Activated CD4-positive, alpha-beta T cell treated with anti-CD3 and anti-CD28 coated beads, Interleukin-2, amount 50 U/mL, for 4 hours (primary cell): ENCODE data around the gene TAS2R1.
"Not testable (repeated sequence)": the region's sequence is repeated elsewhere in the genome, so short reads cannot be mapped to it uniquely, and the experiment has no call there.

Source experiments
- DNase-seq, 2 experiments: peaks; one replicate each; pipeline ENCODE4 v3.0.0-alpha.2; 2020

Gene TAS2R1

DNA sequence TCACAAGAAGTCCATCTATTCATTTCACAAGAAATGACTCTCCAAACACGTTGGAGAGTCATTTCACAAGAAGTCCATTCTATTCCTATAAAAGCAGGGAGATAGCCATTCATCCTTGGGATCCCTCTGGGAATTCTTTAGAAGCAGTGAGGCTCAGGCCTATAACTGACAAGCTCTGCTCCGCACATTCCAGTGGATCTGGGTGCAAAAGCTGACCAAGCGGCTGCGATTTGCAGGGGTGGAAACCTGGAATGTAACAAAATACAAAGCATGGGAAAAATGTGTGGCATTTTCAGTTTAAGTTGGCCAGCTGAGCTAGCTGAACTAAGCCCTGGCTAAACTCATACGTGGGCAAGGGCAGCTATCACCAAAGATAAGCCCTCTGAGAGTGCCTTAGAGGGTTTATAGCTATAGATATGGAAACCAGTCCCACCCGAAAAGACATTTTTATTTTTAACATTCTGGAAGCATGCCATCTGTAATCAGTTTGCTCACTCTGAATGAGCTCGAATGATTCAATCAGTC is 8.7 kb downstream of the TAS2R1 start:
- no peak for DNase-seq

DNA sequence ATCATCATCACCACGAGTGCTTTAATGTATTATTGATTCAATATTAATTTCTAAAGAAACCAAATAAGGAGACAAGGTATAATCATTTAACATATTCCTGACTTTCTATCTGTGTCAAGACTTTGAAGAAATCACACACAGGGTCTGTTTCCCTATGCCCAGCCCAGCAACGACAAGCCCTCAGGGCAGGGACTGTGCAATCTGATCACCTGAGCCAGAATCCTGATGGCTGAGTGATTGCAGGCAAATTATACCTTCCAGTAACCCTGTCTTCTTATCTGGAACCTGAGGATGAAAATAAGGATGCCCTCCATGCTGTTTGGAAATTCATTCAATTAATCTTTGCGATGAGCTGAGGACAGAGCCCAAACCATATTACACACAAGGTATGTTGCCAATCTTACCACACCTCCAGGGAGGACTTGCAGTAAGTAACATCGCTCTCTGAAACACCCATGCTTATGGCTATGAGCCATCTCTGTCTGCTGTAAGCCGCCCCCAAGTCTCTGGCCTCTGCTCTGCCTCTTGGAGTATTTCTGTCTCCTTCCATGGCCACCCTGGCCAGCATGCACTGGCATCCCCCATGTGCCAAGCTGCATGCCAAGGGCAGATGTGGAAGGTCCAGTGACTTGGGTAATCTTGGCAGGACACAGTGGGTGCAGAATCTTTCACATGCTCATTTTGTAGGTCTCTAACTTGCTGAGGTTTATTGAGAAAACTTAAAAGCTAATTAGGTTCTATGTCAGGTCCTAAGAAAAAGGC is 10.6 kb downstream of the TAS2R1 start:
- DNase-seq, result no peak

DNA sequence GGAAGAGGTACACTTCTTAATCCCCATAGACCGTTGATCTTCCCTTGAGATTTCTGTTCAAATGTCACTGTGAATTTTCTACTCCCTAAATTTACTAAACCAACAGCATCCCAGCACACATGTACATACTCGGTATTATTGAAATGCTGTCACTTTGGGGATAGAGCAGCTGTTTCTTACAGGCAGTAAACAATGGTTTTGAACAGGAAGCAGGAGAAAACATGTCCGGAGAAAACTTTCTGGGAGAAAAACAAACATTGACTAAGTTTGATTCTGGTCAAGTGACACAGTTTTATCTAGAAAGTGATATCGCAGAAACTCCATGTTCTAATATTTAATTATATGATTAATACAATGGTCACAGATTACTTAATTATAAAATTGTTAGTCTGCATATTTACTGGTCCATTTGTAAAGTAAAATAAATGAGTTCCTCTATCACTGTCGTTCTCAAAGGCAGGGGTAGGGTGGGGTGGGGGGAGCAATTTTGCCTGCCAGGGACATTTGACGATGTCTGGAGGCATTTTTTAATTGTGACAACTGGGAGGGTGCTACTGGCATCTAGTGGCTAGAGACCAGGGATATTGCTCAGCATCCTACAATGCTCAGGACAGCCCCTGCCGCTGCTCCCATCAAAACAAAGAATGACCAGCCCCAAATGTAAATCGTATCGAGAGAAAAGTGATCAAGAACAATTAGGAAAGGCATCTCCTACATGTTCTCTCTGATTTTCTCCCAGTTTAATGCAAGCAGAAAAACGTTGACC is 12.2 kb downstream of the TAS2R1 start:
- DNase-seq, result no peak

DNA sequence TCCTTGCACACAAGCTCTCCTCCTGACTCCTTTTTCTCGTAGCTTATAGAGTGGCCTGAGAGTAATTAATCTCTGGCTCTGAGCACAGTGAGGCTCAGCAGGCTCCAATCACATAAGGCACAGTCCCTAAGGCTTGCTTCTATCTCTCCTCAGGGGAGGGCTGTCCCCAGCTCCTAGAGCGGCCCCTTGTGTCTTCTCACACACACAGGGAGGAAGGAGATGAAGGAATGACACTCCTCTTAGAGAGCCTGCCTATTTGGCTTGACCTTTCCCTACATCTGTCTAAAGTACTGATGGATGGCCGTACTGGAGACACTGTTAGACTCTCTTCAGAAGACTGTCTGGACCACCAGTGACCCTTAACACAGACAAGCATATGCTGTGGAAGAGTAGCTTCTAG is 12.9 kb downstream of the TAS2R1 start:
- DNase-seq, result no peak

DNA sequence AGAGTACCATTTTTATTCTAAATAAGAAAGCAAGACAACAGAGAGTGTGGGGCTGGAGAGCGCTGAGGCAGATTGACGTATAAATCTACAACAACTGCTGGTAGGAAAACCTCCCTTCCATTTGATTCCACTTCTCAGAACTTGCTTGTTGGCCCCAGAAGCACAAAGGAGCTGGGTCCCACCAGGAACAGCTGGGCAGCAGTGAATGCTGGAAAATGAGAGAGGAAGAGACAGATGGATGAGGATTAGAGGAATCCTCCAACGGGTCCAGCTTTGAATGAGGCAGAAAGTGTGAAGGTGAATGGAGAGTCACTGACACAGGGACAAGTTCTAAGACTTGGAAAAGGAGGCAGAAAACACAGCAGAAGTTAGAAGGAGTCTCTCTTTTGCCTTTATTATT is 14.8 kb downstream of the TAS2R1 start:
- DNase-seq, result no peak

DNA sequence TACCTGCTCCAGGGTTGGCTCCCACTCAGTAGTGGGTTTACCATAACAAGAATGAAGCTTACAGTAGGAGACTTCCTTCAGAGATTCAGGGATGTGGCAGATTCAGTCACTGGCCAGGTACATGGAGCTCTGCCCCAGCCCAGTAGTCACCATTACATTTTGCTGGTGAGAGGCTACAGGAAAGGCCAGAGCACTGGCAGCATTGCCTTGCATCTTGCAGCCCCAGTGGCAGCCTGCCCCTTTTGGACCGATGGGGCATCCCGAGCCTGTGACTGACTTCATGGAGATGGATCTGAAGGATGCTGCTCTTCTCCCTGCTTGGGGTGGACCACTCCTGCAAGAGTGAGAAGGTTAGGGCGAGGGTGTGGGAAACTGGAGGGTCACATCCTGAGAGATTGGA is 16.8 kb downstream of the TAS2R1 start:
- no peak for DNase-seq

DNA sequence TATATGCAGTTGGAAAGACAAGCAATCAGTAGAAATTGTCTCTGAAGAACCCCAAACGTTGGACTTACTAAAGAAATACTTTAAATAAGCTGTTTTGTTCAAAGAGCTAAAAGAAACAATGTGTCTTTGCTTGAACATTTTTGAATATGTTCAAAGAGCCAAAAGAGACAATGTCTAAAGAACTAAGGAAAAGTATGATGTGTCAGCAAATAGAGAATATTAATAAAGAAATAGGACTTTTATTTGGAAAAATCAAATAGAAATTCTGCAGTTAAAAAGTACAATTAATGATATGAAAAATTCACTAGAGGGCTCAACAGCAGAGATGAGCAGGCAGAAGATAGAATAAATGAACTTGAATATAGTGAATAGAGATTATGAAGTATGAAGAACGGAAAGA is 19.2 kb downstream of the TAS2R1 start:
- DNase-seq, result no peak

DNA sequence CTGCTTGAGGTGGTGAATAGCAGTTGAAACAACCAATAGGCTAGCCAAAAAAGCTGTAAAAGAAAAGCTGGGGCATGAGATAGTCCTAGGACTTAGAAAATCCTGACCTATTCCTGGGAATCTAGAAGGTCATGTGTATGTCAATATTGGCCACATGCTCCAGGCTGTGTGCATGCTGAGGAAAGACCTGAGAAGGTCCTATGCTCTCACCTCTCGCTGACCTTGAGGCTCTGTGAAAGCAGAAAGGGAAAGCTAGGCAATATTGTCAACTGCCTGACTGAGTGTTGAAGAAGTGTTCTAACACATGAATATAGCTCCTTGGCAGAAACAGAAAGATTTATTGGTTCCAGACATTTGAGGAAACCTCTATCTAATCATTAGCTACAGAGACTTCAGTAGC is 19.8 kb downstream of the TAS2R1 start:
- no peak for DNase-seq

DNA sequence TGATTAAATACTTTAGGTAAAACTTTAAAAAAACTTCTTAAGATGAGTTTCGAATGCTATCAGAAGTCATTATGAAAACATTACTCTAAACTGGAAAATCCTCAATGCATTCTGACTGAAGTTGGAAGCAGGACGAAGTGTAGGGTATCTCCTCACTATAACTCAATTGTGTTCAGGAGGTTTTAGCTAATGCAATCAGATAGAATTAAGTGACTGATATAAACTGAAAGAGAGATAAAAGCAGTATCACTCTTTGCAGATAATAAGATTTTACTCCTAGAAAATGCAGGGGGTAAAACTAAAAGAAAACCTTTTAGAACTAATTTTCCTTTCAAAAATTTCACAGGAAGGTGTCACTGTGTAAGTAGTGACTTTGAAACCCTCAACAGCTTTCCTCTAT is 22.1 kb downstream of the TAS2R1 start:
- no peak for DNase-seq

DNA sequence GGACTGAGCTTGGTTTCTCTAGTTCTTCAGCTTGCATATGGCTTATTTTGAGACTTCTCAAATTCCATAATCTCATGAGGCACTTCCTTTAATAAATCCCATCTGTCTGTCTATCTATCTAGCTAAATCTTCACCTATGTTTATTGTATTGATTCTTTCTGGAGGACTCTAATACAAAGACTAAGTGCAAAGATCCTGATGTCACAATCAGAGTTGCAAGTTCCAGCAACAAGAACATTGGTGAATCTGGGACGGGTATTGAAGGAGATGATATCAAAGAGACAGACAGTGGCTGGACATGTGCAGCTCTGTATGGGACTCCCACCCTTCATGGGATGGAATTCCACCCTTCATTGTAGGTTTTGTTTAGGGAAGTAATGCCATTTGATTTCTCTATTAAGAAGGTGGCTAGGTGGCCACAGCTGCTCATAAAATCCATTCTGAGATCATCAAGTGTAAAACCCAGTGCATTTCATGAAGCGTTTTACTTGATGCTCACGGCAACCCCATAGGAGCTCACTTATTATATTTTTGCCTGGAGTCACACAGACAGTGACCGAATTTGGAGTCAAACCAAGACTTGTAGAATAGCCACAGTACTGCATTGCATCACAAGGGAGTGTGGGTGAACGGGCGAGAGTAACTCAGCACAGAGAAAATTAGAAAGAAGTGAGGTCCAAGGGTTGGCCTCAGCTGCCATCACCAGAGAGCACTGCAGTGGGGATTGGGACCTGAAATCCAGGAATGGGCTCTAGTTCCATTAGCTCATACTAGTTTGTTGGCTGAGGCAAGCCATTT is 24.9 kb downstream of the TAS2R1 start:
- no peak for DNase-seq

DNA sequence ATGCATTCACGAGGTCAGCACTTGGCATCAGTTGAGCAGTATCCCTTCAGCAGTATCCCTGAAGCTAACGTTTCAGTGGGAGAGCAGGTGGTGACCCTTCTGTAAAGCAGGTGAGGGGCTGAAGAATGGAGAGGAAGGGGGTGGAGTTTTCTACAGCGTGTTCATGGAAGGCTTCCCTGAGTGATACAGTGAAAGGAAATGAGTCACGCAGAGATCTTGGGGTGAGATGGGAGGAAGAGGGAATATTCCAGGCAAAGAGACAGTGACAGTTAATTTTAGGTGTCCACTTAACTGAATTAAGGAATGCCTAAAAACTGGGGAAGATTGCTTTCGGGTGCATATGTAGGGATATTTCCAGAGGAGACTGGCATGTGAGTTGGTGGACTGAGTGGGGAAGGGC is 25.7 kb downstream of the TAS2R1 start:
- no peak for DNase-seq

DNA sequence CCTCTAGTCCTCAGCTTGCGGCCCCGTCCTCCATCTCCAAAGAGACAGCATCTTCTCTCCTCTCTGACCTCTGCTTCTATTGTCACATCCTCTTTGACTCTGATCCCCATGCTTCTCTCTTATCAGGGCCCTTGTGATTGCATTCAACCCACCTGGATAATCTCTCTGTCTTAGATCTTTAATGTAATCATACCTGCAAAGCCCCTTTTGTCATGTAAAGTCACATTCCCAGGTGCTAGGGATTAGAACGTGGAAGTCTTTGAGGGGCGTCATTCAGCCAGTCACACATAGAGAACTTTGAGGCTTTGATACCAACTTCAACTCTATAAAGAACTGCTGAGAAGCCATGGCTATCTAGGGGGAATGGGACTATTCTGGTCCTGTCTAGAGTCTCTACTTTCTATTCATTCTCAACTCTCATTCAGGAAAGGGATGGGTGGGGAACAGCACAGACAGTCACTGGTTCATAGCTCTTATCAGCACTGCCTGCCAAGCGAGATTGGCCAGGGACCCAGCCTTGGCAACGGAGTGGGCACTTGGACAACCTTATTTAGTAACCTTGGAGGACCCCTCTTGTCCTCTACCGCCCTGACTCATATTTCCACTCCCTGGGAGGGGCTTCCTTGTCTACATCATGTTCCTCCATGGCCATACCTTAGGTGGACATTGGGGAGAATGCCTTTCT is 29.0 kb downstream of the TAS2R1 start:
- no peak for DNase-seq

DNA sequence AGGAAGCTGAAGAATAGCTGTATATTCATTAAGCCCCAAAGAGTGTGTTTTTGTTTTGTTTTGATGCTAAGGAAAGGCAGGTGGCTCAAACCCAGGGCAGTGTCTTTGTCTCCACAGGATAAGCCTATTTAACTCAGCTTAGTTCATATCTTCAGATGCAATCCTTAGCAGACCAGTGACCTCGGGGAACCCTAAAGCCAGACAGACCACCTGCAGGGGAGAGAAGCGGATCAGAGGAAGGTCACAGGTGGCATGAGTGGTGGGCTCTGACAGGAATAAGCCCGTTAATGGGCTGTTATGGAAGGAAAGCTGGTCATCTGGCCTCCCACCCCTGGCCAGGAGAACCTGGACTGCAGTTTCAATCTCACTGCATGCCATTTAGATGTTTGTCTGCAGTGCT is 30.8 kb downstream of the TAS2R1 start:
- DNase-seq, result no peak

DNA sequence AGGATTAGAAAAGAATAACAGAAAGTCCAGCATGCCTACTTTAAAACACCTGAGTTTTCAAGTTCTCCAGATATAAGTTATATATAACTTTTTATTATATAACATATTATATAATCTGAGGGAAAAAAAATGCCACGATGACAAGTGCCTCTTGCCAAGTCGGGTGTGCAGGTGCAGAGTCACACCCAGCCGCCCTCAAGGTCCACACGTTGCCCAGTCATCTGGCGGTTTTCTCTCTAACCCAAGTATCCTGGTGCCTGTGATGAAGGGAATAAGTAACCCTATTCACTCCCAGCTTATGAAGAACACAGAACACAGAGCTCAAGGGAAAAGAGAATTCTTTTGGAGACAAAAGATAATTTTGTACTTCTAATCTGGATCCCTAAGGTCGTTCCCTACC is 31.8 kb downstream of the TAS2R1 start:
- DNase-seq, result not testable (repeated sequence)

DNA sequence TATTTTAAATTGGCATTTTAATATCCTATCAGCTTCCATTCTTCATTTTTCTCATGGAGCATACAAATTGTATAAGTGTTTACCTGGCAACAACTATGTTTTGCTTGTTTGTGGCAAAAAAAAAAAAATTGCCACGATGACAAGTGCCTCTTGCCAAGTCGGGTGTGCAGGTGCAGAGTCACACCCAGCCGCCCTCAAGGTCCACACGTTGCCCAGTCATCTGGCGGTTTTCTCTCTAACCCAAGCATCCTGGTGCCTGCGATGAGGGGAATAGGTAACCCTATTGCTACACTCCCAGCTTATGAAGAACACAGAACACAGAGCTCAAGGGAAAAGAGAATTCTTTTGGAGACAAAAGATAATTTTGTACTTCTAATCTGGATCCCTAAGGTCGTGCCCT is 32.8 kb downstream of the TAS2R1 start:
- DNase-seq, result not testable (repeated sequence)

DNA sequence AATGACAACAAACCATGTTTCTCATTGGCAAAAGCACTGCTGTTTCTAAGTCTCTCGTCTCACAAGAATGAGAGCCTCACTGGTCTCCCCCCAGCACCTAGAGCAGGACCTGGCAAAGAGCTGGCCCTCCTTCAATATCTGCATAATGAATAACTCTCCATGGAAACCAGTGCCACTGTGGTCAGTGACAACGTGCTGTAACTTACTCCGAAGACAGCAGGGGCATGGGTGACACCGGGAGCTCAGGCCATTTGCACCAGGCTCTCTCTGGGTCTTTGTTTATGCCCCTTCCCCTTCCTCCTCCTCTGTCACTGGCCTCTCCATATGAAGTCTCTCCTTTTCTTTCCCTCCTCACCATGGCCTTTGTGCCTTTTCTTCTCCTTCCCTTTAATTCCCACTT is 33.3 kb downstream of the TAS2R1 start:
- DNase-seq, result no peak

DNA sequence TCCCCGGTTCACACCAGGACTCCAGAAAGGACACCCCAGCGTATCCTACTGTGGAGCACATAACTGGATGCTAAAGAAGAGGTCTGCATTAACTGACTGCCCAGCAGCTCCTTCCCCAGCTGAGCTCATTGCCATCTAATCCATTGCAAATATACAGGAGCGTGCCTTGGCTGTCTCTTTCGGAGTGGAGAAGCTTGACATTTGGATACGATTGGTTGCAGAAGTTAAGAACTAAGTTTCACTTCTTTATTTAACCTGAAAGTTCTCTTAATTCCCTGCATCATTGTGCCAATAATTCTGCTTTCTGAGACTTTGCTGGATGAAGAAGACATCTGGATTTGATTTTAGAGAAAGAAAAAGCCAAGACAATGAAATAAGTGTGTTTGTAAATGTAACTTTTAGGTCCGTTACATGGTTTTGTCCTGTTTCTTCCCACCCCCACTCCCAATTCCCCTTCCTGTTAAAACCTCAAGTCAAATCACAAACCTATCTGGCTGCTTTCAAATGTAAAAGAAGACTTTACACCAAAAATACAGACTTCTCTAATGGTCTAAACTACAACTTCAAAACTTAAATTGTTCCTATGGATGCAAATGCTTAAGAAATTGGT is 33.9 kb downstream of the TAS2R1 start:
- no peak for DNase-seq

DNA sequence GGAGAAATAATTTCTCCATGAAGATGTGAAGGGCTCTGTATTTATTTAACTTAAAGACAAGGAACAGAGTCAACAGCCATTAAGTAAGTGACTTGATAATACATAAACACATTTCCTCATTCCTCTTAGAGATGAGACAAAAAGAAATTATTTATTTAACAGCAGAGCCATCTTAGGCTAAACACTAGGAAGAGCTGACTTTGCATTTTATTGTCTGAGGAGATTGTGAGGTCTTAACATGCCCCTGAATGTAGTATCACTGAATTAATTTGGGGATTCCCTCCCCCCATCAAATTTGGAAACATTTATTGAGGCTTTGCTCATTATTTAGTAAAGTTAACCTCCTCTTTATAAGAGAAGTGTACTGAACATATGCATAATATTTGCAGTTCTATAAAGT is 35.2 kb downstream of the TAS2R1 start:
- no peak for DNase-seq

DNA sequence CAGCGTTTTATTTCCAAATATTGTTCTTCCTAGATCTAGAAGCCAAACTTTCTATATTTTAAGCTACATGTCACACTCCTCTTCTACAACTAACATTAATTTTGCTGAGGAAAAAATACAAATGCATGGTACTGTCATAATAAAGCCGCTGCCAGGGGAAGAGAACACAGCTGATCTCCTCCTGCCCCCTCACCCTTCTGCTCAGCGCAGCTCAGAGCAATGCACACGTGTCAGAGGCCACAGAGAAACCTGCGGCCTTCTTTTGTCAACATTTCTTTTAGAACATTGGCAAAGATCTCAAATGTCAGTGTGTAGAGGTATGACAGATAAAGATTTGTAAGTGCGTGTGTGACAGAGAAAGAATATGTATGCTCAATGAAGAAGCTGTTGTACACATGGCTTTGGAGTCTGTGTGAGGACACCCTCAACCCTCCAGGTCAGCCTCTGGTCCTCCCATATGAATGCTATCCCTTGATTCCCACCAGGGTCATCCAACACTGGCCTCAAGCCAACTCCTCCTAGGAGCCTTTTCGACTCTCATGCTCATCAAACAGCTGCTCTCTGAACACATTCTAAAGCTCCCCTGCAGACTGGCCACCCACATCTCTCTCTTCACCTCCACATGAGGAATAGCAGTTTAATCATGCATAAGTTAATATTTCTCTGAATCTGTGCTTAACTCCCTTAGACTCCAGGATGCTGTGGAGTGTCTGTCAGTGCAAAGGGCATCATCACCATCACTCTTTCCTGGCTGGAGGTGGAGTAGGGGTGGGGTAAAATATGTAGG is 40.9 kb downstream of the TAS2R1 start:
- DNase-seq, result no peak

DNA sequence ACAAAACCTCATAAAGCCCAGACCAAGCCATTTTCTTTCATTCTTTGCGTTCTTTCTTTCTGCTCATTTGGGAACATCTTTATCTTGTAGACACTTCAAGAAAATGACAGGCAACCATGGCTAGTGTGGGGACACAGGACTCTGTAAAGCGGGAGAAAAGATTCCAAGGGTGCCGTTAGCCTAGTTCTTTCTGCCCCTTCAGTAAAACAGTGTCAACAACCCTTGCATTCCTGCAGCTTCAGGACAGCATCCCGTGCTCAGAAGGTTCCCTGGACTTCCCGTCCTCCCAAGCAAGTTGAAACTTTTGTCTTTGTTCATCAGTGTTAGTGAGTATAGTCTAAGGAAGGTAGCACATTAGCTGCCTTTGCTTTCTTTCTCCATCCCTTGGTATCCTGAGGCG is 41.9 kb downstream of the TAS2R1 start:
- DNase-seq, result no peak

DNA sequence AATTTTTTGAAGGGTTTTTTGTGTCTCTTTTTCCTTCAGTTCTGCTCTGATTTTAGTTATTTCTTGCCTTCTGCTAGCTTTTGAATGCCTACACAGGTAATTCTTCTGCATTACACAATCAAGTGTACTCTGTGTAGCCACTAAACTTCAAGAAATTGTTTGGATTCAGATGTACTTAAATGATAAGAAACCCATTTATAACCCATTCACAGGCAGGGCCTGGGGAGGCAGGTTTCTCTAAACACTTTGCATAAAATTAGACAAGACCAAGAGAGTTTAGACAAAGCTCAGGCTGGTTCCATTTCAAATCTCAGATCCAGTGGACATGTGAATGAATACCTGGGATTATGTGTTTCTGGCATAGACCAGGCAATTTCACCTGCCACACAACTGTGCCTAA is 43.0 kb downstream of the TAS2R1 start:
- DNase-seq, result no peak

DNA sequence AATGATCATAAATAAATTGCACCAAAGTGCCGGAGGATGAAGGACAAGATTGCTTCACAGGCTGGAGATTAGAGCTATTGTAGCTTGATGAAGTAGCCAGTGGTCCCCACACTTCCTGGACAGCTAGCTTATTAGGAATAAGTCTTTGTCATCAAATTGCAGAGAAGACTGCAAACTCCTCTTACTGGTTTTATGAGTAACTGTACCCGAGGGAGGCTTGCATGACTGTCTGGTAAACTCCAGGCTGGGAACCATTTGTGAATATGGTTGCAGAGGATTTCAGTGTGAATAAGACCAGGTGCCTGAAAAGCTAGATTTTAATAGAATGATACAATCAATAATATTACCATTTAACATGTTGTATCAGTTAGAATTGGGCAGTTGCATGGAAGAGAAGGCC is 47.7 kb downstream of the TAS2R1 start:
- no peak for DNase-seq
